ENCODE data around the gene NR0B2. TPM values are rescaled to one million over a fixed set of nuclear protein-coding genes. Genes with fewer than 3 reads are reported as not detected.

NR0B2 gene
- total RNA-seq, 1 experiment from 2014 or later: not detected

DNA sequence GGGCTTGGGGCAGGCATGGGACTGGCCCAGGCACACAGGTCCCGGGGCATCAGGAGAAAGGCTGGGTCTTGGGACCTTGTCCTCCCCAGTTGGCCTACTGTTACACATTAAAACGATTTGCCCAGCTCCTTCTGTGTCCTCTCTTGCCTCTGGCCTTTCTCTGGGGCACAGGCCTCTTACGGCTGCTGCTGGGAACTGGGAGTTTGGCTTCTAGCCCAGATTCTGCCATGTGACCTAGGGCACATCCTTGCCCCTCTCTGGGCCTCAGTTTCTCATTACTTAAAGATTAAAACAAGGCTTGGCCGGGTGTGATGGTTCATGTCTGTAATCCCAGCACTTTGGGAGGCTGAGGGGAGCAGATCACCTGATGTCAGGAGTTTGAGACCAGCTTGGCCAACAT is 32.5 kb upstream of the NR0B2 start:
- Histone ChIP-seq H3K27ac (ENCODE audit: low read depth, low read length) (no peak overlapping the region), H4K20me1 (ENCODE audit: insufficient read depth) (no peaks in the 10 kb centered on the region), H2AFZ (ENCODE audit: low read depth, low read length, poor library complexity, severe bottlenecking) (no peak overlapping the region), H3K9ac (ENCODE audit: low read length) (no peak overlapping the region), H3K9me3 (ENCODE audit: control insufficient read depth in 1 of 2, insufficient read depth in 1 of 2, low read depth in 1 of 2, low read length in 2 of 2) (no peaks in the 10 kb centered on the region), H3K4me3 (replicated peaks in 1 of 2; ENCODE audit: low read depth in 1 of 2, low read length in 2 of 2) (no peak overlapping the region), H3K27me3 (ENCODE audit: insufficient read depth, low read length) (no peaks in the 10 kb centered on the region), H3K9me2 (ENCODE audit: insufficient read depth) (no peaks in the 10 kb centered on the region), H3K36me3 (ENCODE audit: control insufficient read depth in 1 of 2, insufficient read depth in 2 of 2, low read length in 2 of 2) (peaks cover 37 to 46% of the 10 kb centered on the region in 2 experiments; a peak in 3 of 4 replicates), H3K79me2 (ENCODE audit: insufficient read depth, low read length) (peaks cover 13% of the 10 kb centered on the region; the same call in 1 of the 2 replicates), H3K4me1 (ENCODE audit: control insufficient read depth in 1 of 2, insufficient read depth in 2 of 2, low read length in 2 of 2) (peaks cover 9 to 20% of the 10 kb centered on the region in 2 experiments), H3K4me2 (ENCODE audit: low read length) (no peak overlapping the region)
- TF ChIP-seq EZH2phosphoT487 (IDR thresholded peaks at IDR 0.05; ENCODE audit: borderline replicate concordance) (no peak), POLR2AphosphoS5 (IDR thresholded peaks at IDR 0.05; ENCODE audit: low read depth, low read length) (no peak), JUND (IDR thresholded peaks at IDR 0.05) (no peak), ZFX (IDR thresholded peaks at IDR 0.05) (no peak), CBX3 (IDR thresholded peaks at IDR 0.05; ENCODE audit: low read depth) (no peak), CEBPB (IDR thresholded peaks at IDR 0.05; ENCODE audit: low read depth) (no peak), TCF7L2 (IDR thresholded peaks at IDR 0.05; ENCODE audit: borderline replicate concordance, extremely low read depth, insufficient read depth, insufficient read length) (no peak), EZH2 (IDR thresholded peaks at IDR 0.05) (no peak), POLR2A (IDR thresholded peaks at IDR 0.05; ENCODE audit: borderline replicate concordance, extremely low read depth, insufficient read depth, insufficient read length) (no peak), SRF (IDR thresholded peaks at IDR 0.05; ENCODE audit: low read depth) (no peak), YY1 (IDR thresholded peaks at IDR 0.05; ENCODE audit: extremely low read depth, insufficient replicate concordance, low read depth, low read length) (no peak), SIN3A (IDR thresholded peaks at IDR 0.05; ENCODE audit: low read depth) (no peak), EGR1 (IDR thresholded peaks at IDR 0.05; ENCODE audit: low read depth) (no peak), ZNF274 (IDR thresholded peaks at IDR 0.05; ENCODE audit: low read depth, low read length) (no peak), SP1 (IDR thresholded peaks at IDR 0.05; ENCODE audit: low read depth) (no peak)
- TF ChIP-seq, protein P1, sequence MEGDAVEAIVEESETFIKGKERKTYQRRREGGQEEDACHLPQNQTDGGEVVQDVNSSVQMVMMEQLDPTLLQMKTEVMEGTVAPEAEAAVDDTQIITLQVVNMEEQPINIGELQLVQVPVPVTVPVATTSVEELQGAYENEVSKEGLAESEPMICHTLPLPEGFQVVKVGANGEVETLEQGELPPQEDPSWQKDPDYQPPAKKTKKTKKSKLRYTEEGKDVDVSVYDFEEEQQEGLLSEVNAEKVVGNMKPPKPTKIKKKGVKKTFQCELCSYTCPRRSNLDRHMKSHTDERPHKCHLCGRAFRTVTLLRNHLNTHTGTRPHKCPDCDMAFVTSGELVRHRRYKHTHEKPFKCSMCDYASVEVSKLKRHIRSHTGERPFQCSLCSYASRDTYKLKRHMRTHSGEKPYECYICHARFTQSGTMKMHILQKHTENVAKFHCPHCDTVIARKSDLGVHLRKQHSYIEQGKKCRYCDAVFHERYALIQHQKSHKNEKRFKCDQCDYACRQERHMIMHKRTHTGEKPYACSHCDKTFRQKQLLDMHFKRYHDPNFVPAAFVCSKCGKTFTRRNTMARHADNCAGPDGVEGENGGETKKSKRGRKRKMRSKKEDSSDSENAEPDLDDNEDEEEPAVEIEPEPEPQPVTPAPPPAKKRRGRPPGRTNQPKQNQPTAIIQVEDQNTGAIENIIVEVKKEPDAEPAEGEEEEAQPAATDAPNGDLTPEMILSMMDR (IDR thresholded peaks at IDR 0.05 in 2 of 3, conservative IDR thresholded peaks at IDR 0.05 in 1 of 3; ENCODE audit: borderline replicate concordance in 1 of 3, insufficient read depth in 1 of 3, low read depth in 2 of 3, low read length in 2 of 3): no peak
- TF ChIP-seq, protein P2, sequence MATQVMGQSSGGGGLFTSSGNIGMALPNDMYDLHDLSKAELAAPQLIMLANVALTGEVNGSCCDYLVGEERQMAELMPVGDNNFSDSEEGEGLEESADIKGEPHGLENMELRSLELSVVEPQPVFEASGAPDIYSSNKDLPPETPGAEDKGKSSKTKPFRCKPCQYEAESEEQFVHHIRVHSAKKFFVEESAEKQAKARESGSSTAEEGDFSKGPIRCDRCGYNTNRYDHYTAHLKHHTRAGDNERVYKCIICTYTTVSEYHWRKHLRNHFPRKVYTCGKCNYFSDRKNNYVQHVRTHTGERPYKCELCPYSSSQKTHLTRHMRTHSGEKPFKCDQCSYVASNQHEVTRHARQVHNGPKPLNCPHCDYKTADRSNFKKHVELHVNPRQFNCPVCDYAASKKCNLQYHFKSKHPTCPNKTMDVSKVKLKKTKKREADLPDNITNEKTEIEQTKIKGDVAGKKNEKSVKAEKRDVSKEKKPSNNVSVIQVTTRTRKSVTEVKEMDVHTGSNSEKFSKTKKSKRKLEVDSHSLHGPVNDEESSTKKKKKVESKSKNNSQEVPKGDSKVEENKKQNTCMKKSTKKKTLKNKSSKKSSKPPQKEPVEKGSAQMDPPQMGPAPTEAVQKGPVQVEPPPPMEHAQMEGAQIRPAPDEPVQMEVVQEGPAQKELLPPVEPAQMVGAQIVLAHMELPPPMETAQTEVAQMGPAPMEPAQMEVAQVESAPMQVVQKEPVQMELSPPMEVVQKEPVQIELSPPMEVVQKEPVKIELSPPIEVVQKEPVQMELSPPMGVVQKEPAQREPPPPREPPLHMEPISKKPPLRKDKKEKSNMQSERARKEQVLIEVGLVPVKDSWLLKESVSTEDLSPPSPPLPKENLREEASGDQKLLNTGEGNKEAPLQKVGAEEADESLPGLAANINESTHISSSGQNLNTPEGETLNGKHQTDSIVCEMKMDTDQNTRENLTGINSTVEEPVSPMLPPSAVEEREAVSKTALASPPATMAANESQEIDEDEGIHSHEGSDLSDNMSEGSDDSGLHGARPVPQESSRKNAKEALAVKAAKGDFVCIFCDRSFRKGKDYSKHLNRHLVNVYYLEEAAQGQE (IDR thresholded peaks at IDR 0.05; ENCODE audit: low read depth): no peak
- TF ChIP-seq, protein P3, sequence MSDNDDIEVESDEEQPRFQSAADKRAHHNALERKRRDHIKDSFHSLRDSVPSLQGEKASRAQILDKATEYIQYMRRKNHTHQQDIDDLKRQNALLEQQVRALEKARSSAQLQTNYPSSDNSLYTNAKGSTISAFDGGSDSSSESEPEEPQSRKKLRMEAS (IDR thresholded peaks at IDR 0.05): no peak
- TF ChIP-seq, protein P4, sequence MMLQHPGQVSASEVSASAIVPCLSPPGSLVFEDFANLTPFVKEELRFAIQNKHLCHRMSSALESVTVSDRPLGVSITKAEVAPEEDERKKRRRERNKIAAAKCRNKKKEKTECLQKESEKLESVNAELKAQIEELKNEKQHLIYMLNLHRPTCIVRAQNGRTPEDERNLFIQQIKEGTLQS (IDR thresholded peaks at IDR 0.05): no peak
- TF ChIP-seq, protein P5, sequence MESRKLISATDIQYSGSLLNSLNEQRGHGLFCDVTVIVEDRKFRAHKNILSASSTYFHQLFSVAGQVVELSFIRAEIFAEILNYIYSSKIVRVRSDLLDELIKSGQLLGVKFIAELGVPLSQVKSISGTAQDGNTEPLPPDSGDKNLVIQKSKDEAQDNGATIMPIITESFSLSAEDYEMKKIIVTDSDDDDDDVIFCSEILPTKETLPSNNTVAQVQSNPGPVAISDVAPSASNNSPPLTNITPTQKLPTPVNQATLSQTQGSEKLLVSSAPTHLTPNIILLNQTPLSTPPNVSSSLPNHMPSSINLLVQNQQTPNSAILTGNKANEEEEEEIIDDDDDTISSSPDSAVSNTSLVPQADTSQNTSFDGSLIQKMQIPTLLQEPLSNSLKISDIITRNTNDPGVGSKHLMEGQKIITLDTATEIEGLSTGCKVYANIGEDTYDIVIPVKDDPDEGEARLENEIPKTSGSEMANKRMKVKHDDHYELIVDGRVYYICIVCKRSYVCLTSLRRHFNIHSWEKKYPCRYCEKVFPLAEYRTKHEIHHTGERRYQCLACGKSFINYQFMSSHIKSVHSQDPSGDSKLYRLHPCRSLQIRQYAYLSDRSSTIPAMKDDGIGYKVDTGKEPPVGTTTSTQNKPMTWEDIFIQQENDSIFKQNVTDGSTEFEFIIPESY (IDR thresholded peaks at IDR 0.05; ENCODE audit: extremely low read depth, insufficient replicate concordance, low read length): no peak
- DNase-seq (ENCODE audit: low read depth, low spot score) (no peak), ATAC-seq (no peak)
- RAD21 ChIA-PET (ENCODE audit: low non-redundant PET in 1 of 2, low total read pairs in 2 of 2, uncharacterized antibody in 2 of 2, unreplicated experiment in 2 of 2): no interaction called here
- CTCF ChIA-PET: no interaction called here
- intact Hi-C loops (cut with micrococcal nuclease): no loop called here
- POLR2A ChIA-PET: no interaction called here
- BruUV-seq (replicated peaks): no TSS peak
